ENCODE measurements around the gene DCTN4. TPM values are rescaled to one million over a fixed set of nuclear protein-coding genes. Genes with fewer than 3 reads are reported as not detected.

DCTN4 gene
- total and polyA plus RNA-seq, 2 of the 8 experiments (the other 6 are each of a cell fraction or from before 2014, with no cell fraction given), result 20.5 to 42.7 TPM

GRCh38 chr5:150778517-150779396, 19.9 kb upstream of the DCTN4 start, which contains the start of gene SMIM3:
Gene SMIM3, plus strand, starts transcription at chr5:150778757. Its CDS starts 16,684 bp downstream, at chr5:150795441.
- WGBS, 2 experiments (ENCODE audit: extremely low coverage in 1 of 2, insufficient coverage in 1 of 2, insufficient read length in 1 of 2, insufficient replicate concordance in 2 of 2, low coverage in 1 of 2, low lambda C conversion rate in 2 of 2, missing lambda C conversion rate in 1 of 2), result 3% methylated on average over 42 of the region's 59 CpGs; no CpG with 5 or more reads in 1 of the 2 experiments
- Histone ChIP-seq H2BK20ac (ENCODE audit: low read length) (peak within 1 kb of the TSS; percentile 66), H3K14ac (ENCODE audit: insufficient read length) (no peak within 1 kb of the TSS), H3K4me3 (ENCODE audit: extremely low read depth in 1 of 4, insufficient read depth in 2 of 4, low read depth in 3 of 4, low read length in 4 of 4) (peak within 1 kb of the TSS; percentile 51 to 80 (median 74)), H2BK15ac (ENCODE audit: low read length) (peak within 1 kb of the TSS; percentile 67; the same call in 1 of the 2 replicates), H3K4me1 (replicated peaks in 1 of 4; ENCODE audit: control insufficient read depth in 3 of 4, insufficient read depth in 4 of 4, low read length in 3 of 4) (peaks cover 6 to 14% (median 10%) of the 10 kb centered on the region in 4 experiments; a peak in 5 of 7 replicates), H3K4ac (replicated peaks; ENCODE audit: insufficient read length, low read depth, low read length) (no peak within 1 kb of the TSS), H4K8ac (ENCODE audit: extremely low read depth, insufficient read depth, low read length) (peak within 1 kb of the TSS; percentile 76), H2AFZ (ENCODE audit: low read length) (peak within 1 kb of the TSS; percentile 54; the same call in 1 of the 2 replicates), H3K23ac (ENCODE audit: insufficient read length) (no peak within 1 kb of the TSS), H3K9me3 (ENCODE audit: insufficient read depth in 2 of 2, low read depth in 1 of 2, low read length in 1 of 2) (no peaks in the 10 kb centered on the region), H2BK12ac (ENCODE audit: low read depth, low read length) (peak within 1 kb of the TSS; percentile 53; the same call in 1 of the 2 replicates), H4K20me1 (replicated peaks in 1 of 2; ENCODE audit: control insufficient read depth in 1 of 2, insufficient read depth in 2 of 2, low read length in 2 of 2) (no peaks in the 10 kb centered on the region), H3K36me3 (ENCODE audit: control insufficient read depth in 2 of 4, insufficient read depth in 4 of 4, low read length in 3 of 4) (0 out of 8 replicates have a peak, but pooled peaks cover 0 to 3% (median 0%) of the 10 kb centered on the region in 4 experiments), H3K23me2 (ENCODE audit: low read depth, low read length) (peaks cover 7% of the 10 kb centered on the region; the same call in 1 of the 2 replicates), H2BK120ac (replicated peaks; ENCODE audit: low read depth, low read length) (no peak within 1 kb of the TSS), H3K79me1 (ENCODE audit: low read depth, low read length) (no peaks in the 10 kb centered on the region), H3K18ac (ENCODE audit: extremely low read depth, low read length) (peak within 1 kb of the TSS; percentile 76), H4K5ac (ENCODE audit: insufficient read length, low read depth, low read length) (no peak within 1 kb of the TSS), H4K91ac (replicated peaks; ENCODE audit: insufficient read length, low read length) (no peak within 1 kb of the TSS), H3K27ac (ENCODE audit: low read depth, low read length) (0 out of 2 replicates have a peak within 1 kb of the TSS, but pooled peaks have one; percentile 8), H3K9ac (replicated peaks in 1 of 4; ENCODE audit: extremely low read depth in 1 of 4, low read depth in 3 of 4, low read length in 3 of 4) (peak within 1 kb of the TSS; percentile 36 to 67 (median 52); a peak in 6 of 7 replicates), H3K79me2 (ENCODE audit: control insufficient read depth in 1 of 2, insufficient read depth in 2 of 2, low read length in 2 of 2) (no peaks in the 10 kb centered on the region), H3K27me3 (replicated peaks in 1 of 4; ENCODE audit: control insufficient read depth in 3 of 4, extremely low read depth in 1 of 4, insufficient read depth in 3 of 4, low read length in 3 of 4) (peaks cover 0 to 8% (median 0%) of the 10 kb centered on the region in 4 experiments; a peak in 3 of 7 replicates), H3K56ac (replicated peaks; ENCODE audit: insufficient read length, low read depth, low read length) (no peak within 1 kb of the TSS), H3K4me2 (ENCODE audit: insufficient read depth in 1 of 2, low read depth in 2 of 2, low read length in 2 of 2) (peak within 1 kb of the TSS; percentile 68 to 92), H2BK5ac (ENCODE audit: low read depth, low read length) (peak within 1 kb of the TSS; percentile 45; the same call in 1 of the 2 replicates), H2AK5ac (ENCODE audit: low read depth, low read length) (no peak within 1 kb of the TSS)
- FAIRE-seq (no peak), DNase-seq (ENCODE audit: low read depth in 1 of 2, low spot score in 2 of 2) (peak in 1 of 2 experiments; percentile 86)
- ChIA-PET POLR2A (ENCODE audit: partially characterized antibody) (interaction anchor here (0.8 to 2.5 kb wide), 13 partner anchors 8 to 329 kb away, joined by 3 to 10 read pairs (median 3); partner anchors contain the start of genes DCTN4, RBM22, RPS14 and ZNF300), CTCF (ENCODE audit: partially characterized antibody) (interaction anchor here (0.7 to 6.5 kb wide), 17 partner anchors 8 to 311 kb away, joined by 3 to 40 read pairs (median 5); partner anchors contain the start of genes DCTN4, IRGM and RBM22)
- TF ChIP-seq CHD2 (IDR thresholded peaks at IDR 0.05; ENCODE audit: low read length) (no peak), TAF1 (IDR thresholded peaks at IDR 0.05; ENCODE audit: low read depth, low read length) (peak; percentile 52), TAF7 (optimal IDR thresholded peaks at IDR 0.05; ENCODE audit: borderline replicate concordance, low read depth, low read length) (peak; percentile 45), EZH2 (IDR thresholded peaks at IDR 0.05; ENCODE audit: low read depth, low read length, severe bottlenecking) (no peak), SIX5 (IDR thresholded peaks at IDR 0.05; ENCODE audit: low read depth, low read length) (no peak), TEAD4 (IDR thresholded peaks at IDR 0.05; ENCODE audit: low read depth, low read length) (peak; percentile 85), RXRA (IDR thresholded peaks at IDR 0.05; ENCODE audit: insufficient read depth, low read depth, low read length) (no peak), TBP (IDR thresholded peaks at IDR 0.05; ENCODE audit: low read depth, low read length) (peak; percentile 61; the same call in 1 of the 2 replicates), RAD21 (IDR thresholded peaks at IDR 0.05 in 1 of 2, conservative IDR thresholded peaks at IDR 0.05 in 1 of 2; ENCODE audit: low read depth in 2 of 2, low read length in 2 of 2) (peak; percentile 64 to 74)
- TF ChIP-seq, protein P1, sequence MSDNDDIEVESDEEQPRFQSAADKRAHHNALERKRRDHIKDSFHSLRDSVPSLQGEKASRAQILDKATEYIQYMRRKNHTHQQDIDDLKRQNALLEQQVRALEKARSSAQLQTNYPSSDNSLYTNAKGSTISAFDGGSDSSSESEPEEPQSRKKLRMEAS (IDR thresholded peaks at IDR 0.05), result peak; percentile 88

Data from H1 (cell line).